ENCODE measurements around the gene ADGRL1.

The ADGRL1 gene

DNA sequence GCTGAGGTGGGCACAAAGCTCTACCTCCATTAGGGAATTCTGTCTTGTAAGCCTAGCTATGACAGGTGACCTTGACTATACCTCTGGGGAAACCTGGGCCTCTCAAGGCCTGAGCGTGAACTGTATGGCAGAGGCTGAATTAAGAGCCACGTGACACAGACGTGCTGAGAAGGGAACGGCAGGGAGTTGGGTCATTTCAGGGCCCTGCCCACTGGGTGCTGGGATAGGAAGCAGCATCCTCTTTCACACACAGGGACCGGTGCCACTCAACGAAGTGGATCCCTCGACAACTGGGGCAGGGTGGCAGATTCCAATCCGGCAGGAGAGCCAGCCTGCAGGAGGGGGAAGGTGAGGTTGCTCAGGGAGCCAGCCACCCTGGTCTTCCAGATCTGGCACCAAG lies 78.8 kb downstream of the ADGRL1 start:
- Histone ChIP-seq H3K27ac (no peak overlapping the region), H2AFZ (no peak overlapping the region), H3K9me3 (ENCODE audit: control insufficient read depth, low read length) (no peaks in the 10 kb centered on the region), H3K4me3 (ENCODE audit: low read depth, low read length) (no peak overlapping the region), H3K9ac (no peak overlapping the region), H3K4me1 (peaks cover 2% of the 10 kb centered on the region), H3K4me2 (ENCODE audit: low read length) (no peak overlapping the region), H3K36me3 (ENCODE audit: control insufficient read depth, insufficient read depth, low read length) (no peaks in the 10 kb centered on the region), H3K79me2 (no peaks in the 10 kb centered on the region), H3K27me3 (ENCODE audit: control insufficient read depth, insufficient read depth, low read length) (no peaks in the 10 kb centered on the region)
- TF ChIP-seq, protein P1, sequence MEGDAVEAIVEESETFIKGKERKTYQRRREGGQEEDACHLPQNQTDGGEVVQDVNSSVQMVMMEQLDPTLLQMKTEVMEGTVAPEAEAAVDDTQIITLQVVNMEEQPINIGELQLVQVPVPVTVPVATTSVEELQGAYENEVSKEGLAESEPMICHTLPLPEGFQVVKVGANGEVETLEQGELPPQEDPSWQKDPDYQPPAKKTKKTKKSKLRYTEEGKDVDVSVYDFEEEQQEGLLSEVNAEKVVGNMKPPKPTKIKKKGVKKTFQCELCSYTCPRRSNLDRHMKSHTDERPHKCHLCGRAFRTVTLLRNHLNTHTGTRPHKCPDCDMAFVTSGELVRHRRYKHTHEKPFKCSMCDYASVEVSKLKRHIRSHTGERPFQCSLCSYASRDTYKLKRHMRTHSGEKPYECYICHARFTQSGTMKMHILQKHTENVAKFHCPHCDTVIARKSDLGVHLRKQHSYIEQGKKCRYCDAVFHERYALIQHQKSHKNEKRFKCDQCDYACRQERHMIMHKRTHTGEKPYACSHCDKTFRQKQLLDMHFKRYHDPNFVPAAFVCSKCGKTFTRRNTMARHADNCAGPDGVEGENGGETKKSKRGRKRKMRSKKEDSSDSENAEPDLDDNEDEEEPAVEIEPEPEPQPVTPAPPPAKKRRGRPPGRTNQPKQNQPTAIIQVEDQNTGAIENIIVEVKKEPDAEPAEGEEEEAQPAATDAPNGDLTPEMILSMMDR (IDR thresholded peaks at IDR 0.05), result no peak

DNA sequence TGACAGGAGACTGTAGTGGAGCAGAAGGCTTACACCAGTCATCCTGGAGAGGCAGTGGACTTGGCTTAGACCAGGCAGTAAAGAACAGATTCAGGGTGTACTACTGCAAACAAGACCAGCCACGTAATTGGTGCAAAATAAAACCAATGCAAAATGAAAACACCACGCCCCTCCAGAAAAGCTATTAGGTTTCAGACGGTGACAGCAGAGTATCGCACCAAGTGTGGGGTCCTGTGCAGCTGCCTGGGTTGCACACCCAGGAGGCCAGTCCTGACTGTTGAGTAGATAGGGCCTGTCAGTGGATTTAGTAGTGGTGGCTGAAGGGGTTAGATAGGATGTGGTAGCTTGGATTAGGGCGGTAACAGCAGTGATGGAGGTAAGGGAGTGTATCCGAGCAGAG lies 83.0 kb downstream of the ADGRL1 start:
- Histone ChIP-seq H3K27ac (no peak overlapping the region), H3K36me3 (ENCODE audit: control insufficient read depth, insufficient read depth, low read length) (no peaks in the 10 kb centered on the region), H3K4me2 (ENCODE audit: low read length) (no peak overlapping the region), H3K4me3 (ENCODE audit: low read depth, low read length) (no peak overlapping the region), H3K4me1 (peaks cover 27% of the 10 kb centered on the region), H3K9me3 (ENCODE audit: control insufficient read depth, low read length) (no peaks in the 10 kb centered on the region), H3K9ac (no peak overlapping the region), H3K27me3 (ENCODE audit: control insufficient read depth, insufficient read depth, low read length) (no peaks in the 10 kb centered on the region), H2AFZ (no peak overlapping the region), H3K79me2 (no peaks in the 10 kb centered on the region)
- TF ChIP-seq, protein P1 (IDR thresholded peaks at IDR 0.05), result no peak

DNA sequence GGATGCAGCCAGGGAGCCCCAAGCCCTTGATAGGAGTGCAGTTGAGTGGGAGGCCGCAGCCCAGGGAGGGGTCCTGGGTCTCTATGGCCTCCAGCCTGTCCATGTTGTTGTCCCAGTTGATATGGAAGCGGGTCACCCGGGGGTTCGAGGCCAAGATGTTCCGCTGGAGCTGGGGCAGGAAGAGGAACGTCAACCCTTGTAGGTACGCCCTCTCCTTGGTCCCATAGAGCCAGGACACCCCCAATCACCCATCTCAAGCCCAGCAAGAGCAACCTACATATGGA lies 85.5 kb downstream of the ADGRL1 start:
- H2AFZ ChIP-seq, result peak overlapping the region; percentile 82
- H3K9ac ChIP-seq, result no peak overlapping the region
- H3K79me2 ChIP-seq, result peaks cover 18% of the 10 kb centered on the region
- peaks cover 35% of the 10 kb centered on the region for H3K4me1 ChIP-seq
- TF ChIP-seq, protein P1 (IDR thresholded peaks at IDR 0.05), result no peak
- H3K36me3 ChIP-seq (ENCODE audit: control insufficient read depth, insufficient read depth, low read length), result no peaks in the 10 kb centered on the region
- no peak overlapping the region for H3K4me3 ChIP-seq (ENCODE audit: low read depth, low read length)
- H3K27ac ChIP-seq, result peak overlapping the region; percentile 100
- H3K9me3 ChIP-seq (ENCODE audit: control insufficient read depth, low read length), result no peaks in the 10 kb centered on the region
- H3K4me2 ChIP-seq (ENCODE audit: low read length), result no peak overlapping the region
- H3K27me3 ChIP-seq (ENCODE audit: control insufficient read depth, insufficient read depth, low read length), result no peaks in the 10 kb centered on the region

DNA sequence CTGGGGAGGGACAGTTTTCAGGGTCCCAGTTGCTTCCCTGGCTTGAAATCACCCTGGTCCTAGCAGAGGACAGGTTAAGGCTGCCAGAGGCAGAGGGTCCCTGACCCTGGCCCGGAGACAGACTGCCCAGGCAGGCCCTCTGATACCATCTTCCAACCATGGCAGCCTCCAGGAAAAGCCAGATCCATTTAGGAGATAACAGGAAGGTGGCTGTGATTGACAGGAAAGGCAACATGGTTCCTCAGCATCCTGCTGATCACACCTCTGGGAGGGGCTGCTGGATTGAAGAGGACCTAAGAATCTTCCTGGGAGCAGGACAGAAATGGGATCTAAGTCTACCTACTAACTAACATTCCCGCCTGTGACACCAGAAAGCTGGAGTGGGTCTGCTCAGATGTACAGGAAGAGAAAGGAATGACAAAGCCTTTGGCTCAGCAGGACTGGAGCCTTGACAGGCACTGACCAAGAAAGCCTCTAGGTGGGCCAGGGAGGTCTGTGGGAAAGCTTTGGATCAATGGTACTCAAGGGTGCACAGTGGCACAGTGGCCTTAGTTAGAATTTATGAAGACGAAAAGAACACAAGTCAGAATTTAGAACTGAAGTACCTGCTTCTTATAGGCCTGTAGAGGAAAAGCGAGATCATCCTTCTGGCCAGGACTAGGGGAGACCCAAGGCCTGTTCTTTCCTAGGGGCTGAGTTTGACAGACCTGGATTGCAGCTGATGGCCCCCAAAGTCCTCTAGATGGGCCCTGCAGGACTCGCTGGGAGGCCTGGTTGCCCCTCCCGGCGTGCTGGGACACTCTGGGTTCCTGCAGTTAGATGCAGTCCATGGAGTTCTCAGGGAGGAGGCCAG lies 86.1 kb downstream of the ADGRL1 start:
- H3K4me3 ChIP-seq (ENCODE audit: low read depth, low read length), result no peak overlapping the region
- H3K9ac ChIP-seq, result no peak overlapping the region
- H3K27ac ChIP-seq, result peak overlapping the region; percentile 100
- H2AFZ ChIP-seq, result peak overlapping the region; percentile 82
- no peaks in the 10 kb centered on the region for H3K27me3 ChIP-seq (ENCODE audit: control insufficient read depth, insufficient read depth, low read length)
- TF ChIP-seq, protein P1 (IDR thresholded peaks at IDR 0.05), result no peak
- peak overlapping the region; percentile 98 for H3K4me2 ChIP-seq (ENCODE audit: low read length)
- H3K79me2 ChIP-seq, result peaks cover 19% of the 10 kb centered on the region
- H3K4me1 ChIP-seq, result peaks cover 35% of the 10 kb centered on the region
- no peaks in the 10 kb centered on the region for H3K9me3 ChIP-seq (ENCODE audit: control insufficient read depth, low read length)
- no peaks in the 10 kb centered on the region for H3K36me3 ChIP-seq (ENCODE audit: control insufficient read depth, insufficient read depth, low read length)

DNA sequence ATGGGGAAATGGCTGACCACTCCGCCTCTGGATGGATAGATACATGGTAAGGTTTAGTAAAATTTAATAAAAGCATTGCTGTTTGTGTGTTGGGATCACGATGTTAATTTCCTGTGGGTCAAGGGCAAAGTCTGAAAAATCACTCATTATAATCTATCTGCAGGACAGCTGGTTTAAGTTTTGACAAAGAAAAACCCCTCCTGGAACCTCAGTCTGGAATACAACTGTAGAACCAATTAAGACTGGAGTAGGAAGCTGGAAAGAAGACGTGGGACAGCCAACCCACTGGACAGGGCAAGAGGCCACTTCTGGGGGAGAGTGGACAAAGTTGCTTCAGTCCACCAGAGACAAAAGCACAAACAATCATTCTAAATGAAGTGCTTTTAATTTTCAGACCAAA lies 86.8 kb downstream of the ADGRL1 start:
- H3K36me3 ChIP-seq (ENCODE audit: control insufficient read depth, insufficient read depth, low read length), result no peaks in the 10 kb centered on the region
- TF ChIP-seq, protein P1 (IDR thresholded peaks at IDR 0.05), result no peak
- H2AFZ ChIP-seq, result peak overlapping the region; percentile 82
- no peaks in the 10 kb centered on the region for H3K9me3 ChIP-seq (ENCODE audit: control insufficient read depth, low read length)
- no peaks in the 10 kb centered on the region for H3K27me3 ChIP-seq (ENCODE audit: control insufficient read depth, insufficient read depth, low read length)
- peaks cover 39% of the 10 kb centered on the region for H3K4me1 ChIP-seq
- peak overlapping the region; percentile 98 for H3K4me2 ChIP-seq (ENCODE audit: low read length)
- peak overlapping the region; percentile 100 for H3K27ac ChIP-seq
- peak overlapping the region; percentile 61 for H3K4me3 ChIP-seq (ENCODE audit: low read depth, low read length)
- peak overlapping the region; percentile 38 for H3K9ac ChIP-seq
- peaks cover 25% of the 10 kb centered on the region for H3K79me2 ChIP-seq

All from parathyroid adenoma (tissue), 2 donors.